Tibial nerve (tissue), 4 donors: Measurements from ENCODE around the gene ZBTB40. TPM values are rescaled to one million over a fixed set of nuclear protein-coding genes. Genes with fewer than 3 reads are reported as not detected.

Experiments used
- DNase-seq, 2 donors: peaks; one replicate each; pipeline ENCODE4 v3.0.0-alpha.2; 2019; ENCODE audit warnings: low spot score in 2 of 2
- H3K27ac ChIP-seq, 4 donors: fragments of 200-600 bp; sonication (generic) in 3 of 4; one replicate each; pipeline ENCODE4 v1.5.1; 2017 to 2019; ENCODE audit warnings: mild to moderate bottlenecking in 1 of 4
- H3K27me3 ChIP-seq, 2 donors: fragments of 200-600 bp; sonication (generic) in 1 of 2; one replicate each; pipeline versions ENCODE4 v1.5.1 to v1.6.0; 2017 to 2019
- H3K36me3 ChIP-seq, 3 donors: fragments of 200-600 bp; sonication (generic); one replicate each; pipeline ENCODE4 v1.5.1; 2018 to 2019
- H3K4me1 ChIP-seq, 4 donors: fragments of 200-600 bp; sonication (generic) in 3 of 4; one replicate each; pipeline ENCODE4 v1.5.1; 2017 to 2019
- H3K4me3 ChIP-seq, 4 donors: fragments of 200-600 bp; sonication (generic) in 3 of 4; one replicate each; pipeline ENCODE4 v1.5.1; 2017 to 2019; ENCODE audit warnings: mild to moderate bottlenecking in 1 of 4, moderate library complexity in 1 of 4
- H3K9me3 ChIP-seq, 4 donors: fragments of 200-600 bp; sonication (generic) in 3 of 4; one replicate each; pipeline ENCODE4 v1.5.1; 2017 to 2019
- CTCF ChIP-seq, 5 experiments: fragments of 200-600 bp in 3 of 5; fragments of 450-650 bp in 2 of 5; sonication (generic) in 3 of 5; IDR thresholded peaks; one replicate each; pipeline ENCODE4 v1.5.1; 2016 to 2019; ENCODE audit warnings: antibody characterized with exemption in 5 of 5, mild to moderate bottlenecking in 3 of 5, moderate library complexity in 2 of 5
- EP300 ChIP-seq, 2 donors: sonication (generic); formaldehyde crosslinking; IDR thresholded peaks; one replicate each; pipeline ENCODE4 v1.6.1; 2017; ENCODE audit warnings: antibody characterized with exemption in 2 of 2, mild to moderate bottlenecking in 1 of 2
- POLR2A ChIP-seq, 2 donors: fragments of 450-650 bp; IDR thresholded peaks; one replicate each; pipeline ENCODE4 v1.6.1; 2017; ENCODE audit warnings: antibody characterized with exemption in 2 of 2, mild to moderate bottlenecking in 2 of 2, moderate library complexity in 2 of 2
- WGBS, 2 donors: methylation state at CpG; one replicate each; pipeline ENCODE4 v1.1.5; 2018; 5-methylcytosine and 5-hydroxymethylcytosine counted together
- total RNA-seq, 4 donors: library from RNA; depleted of rRNA; stranded (reverse); fragments of >200 nt; gene quantifications; one replicate each; pipeline ENCODE4 v1.1.0, GENCODE V29; 2016

Gene ZBTB40
- total RNA-seq, 4 donors from 2014 or later, result 17.8 to 21.2 (median 18.2) TPM

GRCh38 chr1:22431965-22432364 is 19.7 kb upstream of the ZBTB40 start:
- H3K27ac ChIP-seq, result no peak overlapping the region
- H3K4me3 ChIP-seq, result no peak overlapping the region
- H3K9me3 ChIP-seq, result peaks cover 0 to 6% (median 0%) of the 10 kb centered on the region in 4 donors
- no peak for DNase-seq
- H3K4me1 ChIP-seq, result no peaks in the 10 kb centered on the region
- H3K27me3 ChIP-seq, result peaks cover 0 to 8% of the 10 kb centered on the region in 2 donors
- H3K36me3 ChIP-seq, result no peaks in the 10 kb centered on the region
- TF ChIP-seq CTCF (IDR thresholded peaks at IDR 0.05) (no peak), EP300 (IDR thresholded peaks at IDR 0.05) (no peak), POLR2A (IDR thresholded peaks at IDR 0.05) (no peak)

GRCh38 chr1:22434717-22435116 is 16.9 kb upstream of the ZBTB40 start:
- no peaks in the 10 kb centered on the region for H3K36me3 ChIP-seq
- H3K4me3 ChIP-seq, result no peak overlapping the region
- H3K4me1 ChIP-seq, result no peaks in the 10 kb centered on the region
- DNase-seq, result no peak
- WGBS, 2 donors, result 67 to 72% methylated on average over 6 of the region's 6 CpGs
- no peak for TF ChIP-seq CTCF (IDR thresholded peaks at IDR 0.05)
- TF ChIP-seq POLR2A (IDR thresholded peaks at IDR 0.05), result no peak
- no peak for TF ChIP-seq EP300 (IDR thresholded peaks at IDR 0.05)
- H3K27me3 ChIP-seq, result peaks cover 0 to 8% of the 10 kb centered on the region in 2 donors
- peaks cover 0 to 17% (median 4%) of the 10 kb centered on the region in 4 donors for H3K9me3 ChIP-seq
- no peak overlapping the region for H3K27ac ChIP-seq

- no peak overlapping the region for H3K27ac ChIP-seq
- no peak overlapping the region for H3K4me3 ChIP-seq
- no peaks in the 10 kb centered on the region for H3K36me3 ChIP-seq
- H3K4me1 ChIP-seq, result no peaks in the 10 kb centered on the region
- TF ChIP-seq EP300 (IDR thresholded peaks at IDR 0.05), result no peak
- no peak for TF ChIP-seq POLR2A (IDR thresholded peaks at IDR 0.05)
- no peak for TF ChIP-seq CTCF (IDR thresholded peaks at IDR 0.05)
- peaks cover 0 to 8% of the 10 kb centered on the region in 2 donors for H3K27me3 ChIP-seq
- WGBS, 2 donors, result 74 to 77% methylated on average over 2 of the region's 2 CpGs
- no peak for DNase-seq
- peaks cover 0 to 37% (median 11%) of the 10 kb centered on the region in 4 donors for H3K9me3 ChIP-seq
Observed at GRCh38 chr1:22436948-22437347, 14.7 kb upstream of the ZBTB40 start.

GRCh38 chr1:22437573-22437972 is 14.1 kb upstream of the ZBTB40 start:
- H3K4me1 ChIP-seq, result no peaks in the 10 kb centered on the region
- no peak for DNase-seq
- H3K9me3 ChIP-seq, result peaks cover 0 to 37% (median 11%) of the 10 kb centered on the region in 4 donors
- H3K36me3 ChIP-seq, result no peaks in the 10 kb centered on the region
- H3K27ac ChIP-seq, result no peak overlapping the region
- H3K4me3 ChIP-seq, result no peak overlapping the region
- TF ChIP-seq EP300 (IDR thresholded peaks at IDR 0.05) (no peak), CTCF (IDR thresholded peaks at IDR 0.05) (no peak), POLR2A (IDR thresholded peaks at IDR 0.05) (no peak)
- peaks cover 0 to 8% of the 10 kb centered on the region in 2 donors for H3K27me3 ChIP-seq
- 84 to 94% methylated on average over 13 of the region's 13 CpGs for WGBS, 2 donors

GRCh38 chr1:22440582-22440981 is 11.1 kb upstream of the ZBTB40 start:
- H3K9me3 ChIP-seq, result peaks cover 0 to 37% (median 11%) of the 10 kb centered on the region in 4 donors
- H3K27ac ChIP-seq, result no peak overlapping the region
- no peaks in the 10 kb centered on the region for H3K4me1 ChIP-seq
- TF ChIP-seq CTCF (IDR thresholded peaks at IDR 0.05), result no peak
- no peak for TF ChIP-seq POLR2A (IDR thresholded peaks at IDR 0.05)
- TF ChIP-seq EP300 (IDR thresholded peaks at IDR 0.05), result no peak
- H3K36me3 ChIP-seq, result no peaks in the 10 kb centered on the region
- DNase-seq, result no peak
- H3K27me3 ChIP-seq, result no peaks in the 10 kb centered on the region
- no peak overlapping the region for H3K4me3 ChIP-seq
